Psoas muscle (tissue), 8 donors: ENCODE results near the gene MTHFR. TPM values are rescaled to one million over a fixed set of nuclear protein-coding genes. Genes with fewer than 3 reads are reported as not detected.

ENCODE experiments used
- ATAC-seq, 4 donors: fragments of 200-7000 bp; cut with Tn5 transposase; one replicate each; pipeline ENCODE4 v1.9.1; 2020; ENCODE audit warnings: moderate library complexity in 3 of 4, mild to moderate bottlenecking in 2 of 4
- DNase-seq, 2 donors: peaks; one replicate each; pipeline ENCODE4 v3.0.0-alpha.2; 2020
- H3K27ac ChIP-seq: fragments of 200-600 bp; one replicate; pipeline ENCODE4 v1.8.0; 2022
- H3K27me3 ChIP-seq, 3 donors: fragments of 200-600 bp in 1 of 3; one replicate each; pipeline versions ENCODE4 v1.6.1 to v1.8.0; 2013 to 2022; ENCODE audit warnings: low read length in 2 of 3, mild to moderate bottlenecking in 2 of 3, moderate library complexity in 1 of 3; ENCODE audit not compliant: insufficient read depth in 3 of 3
- H3K36me3 ChIP-seq, 2 donors: fragments of 200-600 bp in 1 of 2; one replicate each; pipeline versions ENCODE4 v1.6.1 to v1.8.0; 2013 to 2022; ENCODE audit warnings: low read depth in 1 of 2, mild to moderate bottlenecking in 1 of 2, moderate library complexity in 1 of 2; ENCODE audit not compliant: insufficient read depth in 1 of 2
- H3K4me1 ChIP-seq: fragments of 200-600 bp; one replicate; pipeline ENCODE4 v1.8.0; 2022
- H3K4me3 ChIP-seq: fragments of 200-600 bp; one replicate; pipeline ENCODE4 v1.8.0; 2022; ENCODE audit warnings: mild to moderate bottlenecking
- H3K9me3 ChIP-seq: fragments of 200-600 bp; one replicate; pipeline ENCODE4 v1.8.0; 2022
- CTCF ChIP-seq: fragments of 200-600 bp; IDR thresholded peaks from one replicate; pipeline ENCODE4 v1.8.0; 2022; ENCODE audit warnings: antibody characterized with exemption
- WGBS, 3 donors: extraction: QIAGEN DNeasy Blood & Tissue Kit; methylation state at CpG; one replicate each; pipeline versions ENCODE4 v1.1.6 to v1.1.7; 2013; 5-methylcytosine and 5-hydroxymethylcytosine counted together
- intact Hi-C, 2 donors: fragments of 100-400 bp; cut with DNase I; formaldehyde crosslinking; loops; one replicate each; pipeline versions ENCODE4 v1.11.0 to v1.14.2; 2022
- polyA plus RNA-seq, 3 donors: library from polyadenylated mRNA; stranded (reverse); fragments of 200-250 nt; gene quantifications; one replicate each; pipeline ENCODE4 v1.2.3, GENCODE V29; 2013
- total RNA-seq, 4 donors: library from RNA; stranded (reverse); fragmentation: NEBNext Ultra II Directional in 2 of 4; extraction: Animal tissue kit (Norgen Biotek cat#: 25700) in 2 of 4; gene quantifications; one replicate each; pipeline versions ENCODE4 v1.2.1 to v1.2.4, GENCODE V29; 2021 to 2023
- donor health status: healthy with polysubstance abuse.
- donor health status: DM: no; HTN: no; CAD: no; lungs with moderate emphysema.
- donor health status: Bipolar disorder and iron deficiency.
- donor health status: healthy.
- donor health status: DM: yes; HTN: yes; CAD: no.
- donor health status: DM: no; HTN: no; CAD: no.
- donor health status: DM: no; HTN: no; CAD: no.
- donor health status: DM: yes; HTN: yes; CAD: no.

MTHFR gene
- total and polyA plus RNA-seq, 7 donors = 5.8 to 26.2 (median 15.3) TPM

DNA sequence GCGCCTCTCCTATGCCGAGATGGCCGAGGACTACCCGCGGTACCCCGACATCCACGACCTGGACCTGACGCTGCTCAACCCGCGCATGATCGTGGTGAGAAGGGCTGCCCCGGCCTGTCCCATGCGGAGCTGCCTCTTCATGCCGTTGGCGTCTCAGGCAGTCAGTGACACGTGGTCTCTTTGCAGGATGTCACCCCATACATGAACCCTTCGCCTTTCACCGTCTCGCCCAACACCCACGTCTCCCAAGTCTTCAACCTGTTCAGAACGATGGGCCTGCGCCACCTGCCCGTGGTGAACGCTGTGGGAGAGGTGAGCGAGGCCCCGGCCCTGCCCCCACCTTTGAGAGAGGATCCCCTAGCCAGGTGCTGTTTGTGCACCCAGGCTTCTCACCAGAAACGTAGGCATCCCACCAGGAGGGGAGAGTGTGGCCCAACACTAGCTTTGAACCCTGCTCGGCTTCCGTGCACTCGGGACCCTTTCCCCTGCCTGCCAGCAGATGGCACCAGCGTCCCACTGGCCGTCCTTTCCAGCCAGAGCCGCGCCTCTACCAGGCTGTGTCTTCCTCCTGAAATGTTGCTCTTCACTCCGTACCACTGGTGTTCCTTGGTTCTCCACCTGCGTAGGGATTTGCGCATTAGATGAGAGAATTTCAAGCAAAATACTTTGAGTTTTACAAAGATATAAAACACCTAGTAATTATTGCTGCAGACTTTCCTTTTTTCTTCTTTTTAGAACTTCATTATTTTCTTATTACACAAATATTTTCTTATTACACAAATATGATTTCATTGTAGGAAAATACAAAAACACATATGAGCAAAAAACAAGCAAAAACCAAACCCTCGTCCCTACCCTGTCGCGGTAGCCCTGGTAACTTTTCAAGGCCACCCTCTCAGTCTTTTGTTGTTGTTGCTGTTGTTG is 32.8 kb upstream of the MTHFR start:
- Histone ChIP-seq H3K36me3 (peaks cover 11 to 100% of the 10 kb centered on the region in 2 donors), H3K4me1 (no peaks in the 10 kb centered on the region), H3K27ac (no peak overlapping the region), H3K27me3 (no peaks in the 10 kb centered on the region), H3K9me3 (no peaks in the 10 kb centered on the region), H3K4me3 (no peak overlapping the region)
- ATAC-seq (peak; percentile 89 to 95 (median 92)), DNase-seq (peak; percentile 68 to 90)
- TF ChIP-seq CTCF = peak; percentile 99
- 62 to 68% (median 62%) methylated on average over 40 of the region's 40 CpGs for WGBS, 3 donors
- intact Hi-C loops = loop anchor here (1.0 to 2.0 kb wide), 2 partner anchors 56 to 128 kb away; no protein-coding TSS in a partner anchor

- Histone ChIP-seq H3K4me1 (no peaks in the 10 kb centered on the region), H3K9me3 (no peaks in the 10 kb centered on the region), H3K27me3 (no peaks in the 10 kb centered on the region), H3K36me3 (peaks cover 11 to 100% of the 10 kb centered on the region in 2 donors), H3K27ac (no peak overlapping the region), H3K4me3 (no peak overlapping the region)
- ATAC-seq = peak in 1 of 4 donors; percentile 12
- 85 to 87% (median 87%) methylated on average over 11 of the region's 11 CpGs for WGBS, 3 donors
- TF ChIP-seq CTCF = no peak
- intact Hi-C loops = loop anchor here (1.0 to 2.0 kb wide), 3 partner anchors 56 to 131 kb away; no protein-coding TSS in a partner anchor
- DNase-seq = no peak
These were observed 32.1 kb upstream of the MTHFR start for GRCh38 chr1:11837767-11838348.

- intact Hi-C loops = loop anchor here in 1 of 2 donors (2.0 kb wide), 1 partner anchor 132 kb away; no protein-coding TSS in a partner anchor
- Histone ChIP-seq H3K4me1 (no peaks in the 10 kb centered on the region), H3K36me3 (peaks cover 11 to 100% of the 10 kb centered on the region in 2 donors), H3K9me3 (no peaks in the 10 kb centered on the region), H3K27me3 (no peaks in the 10 kb centered on the region), H3K4me3 (no peak overlapping the region), H3K27ac (no peak overlapping the region)
- WGBS, 3 donors = 83 to 91% (median 85%) methylated on average over 36 of the region's 36 CpGs
- ATAC-seq (no peak), DNase-seq (no peak)
- TF ChIP-seq CTCF = no peak
These were observed 31.4 kb upstream of the MTHFR start for GRCh38 chr1:11836955-11837766.

GRCh38 chr1:11835441-11836225 is 29.9 kb upstream of the MTHFR start:
- Histone ChIP-seq H3K4me3 (no peak overlapping the region), H3K36me3 (peaks cover 11 to 100% of the 10 kb centered on the region in 2 donors), H3K27me3 (no peaks in the 10 kb centered on the region), H3K27ac (no peak overlapping the region), H3K4me1 (no peaks in the 10 kb centered on the region), H3K9me3 (no peaks in the 10 kb centered on the region)
- no peak for TF ChIP-seq CTCF
- intact Hi-C loops = loop anchor here in 1 of 2 donors (2.0 kb wide), 1 partner anchor 133 kb away; no protein-coding TSS in a partner anchor
- 93 to 94% (median 93%) methylated on average over 28 of the region's 28 CpGs for WGBS, 3 donors
- ATAC-seq (no peak), DNase-seq (no peak)
